Stimulated activated CD4-positive, alpha-beta T cell treated with anti-CD3 and anti-CD28 coated beads, Interleukin-2, amount 100 ng/mL, for 24 hours (primary cell): ENCODE measurements around the gene RAB22A.
A peak's percentile ranks its signal among the peaks of the same experiment; 100 is the strongest.

ENCODE experiments used
- DNase-seq, 2 donors: peaks; one replicate each; pipeline ENCODE4 v3.0.0-alpha.2; 2020

Gene RAB22A

DNA sequence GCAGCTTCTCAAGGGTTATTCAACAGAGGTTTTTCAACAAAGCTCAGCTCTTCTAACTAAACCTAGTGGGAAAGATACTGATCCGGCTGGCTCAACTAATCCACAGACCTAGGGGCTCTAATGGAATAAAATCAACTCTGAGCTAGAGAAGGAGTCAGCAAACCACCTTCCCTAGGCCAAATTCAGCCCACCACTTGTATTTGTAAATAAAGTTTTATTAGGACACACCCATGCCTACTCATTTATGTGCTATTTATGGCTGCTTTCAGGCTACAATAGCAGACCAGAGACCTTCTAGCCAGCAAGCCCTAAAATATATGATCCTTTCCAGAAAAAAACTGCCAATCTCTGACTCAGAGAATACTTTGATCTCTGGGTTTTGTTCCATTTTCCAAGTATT lies 6.0 kb upstream of the RAB22A start:
- DNase-seq, result no peak

- no peak for DNase-seq
These were observed 4.5 kb upstream of the RAB22A start for GRCh38 chr20:58305061-58305460.

GRCh38 chr20:58306421-58307261 lies 2.9 kb upstream of the RAB22A start:
- peak; percentile 52 to 69 for DNase-seq

- DNase-seq, result no peak
These were observed 2.2 kb upstream of the RAB22A start for GRCh38 chr20:58307270-58307669.

- peak in 1 of 2 donors; percentile 10 for DNase-seq
These were observed 1.2 kb upstream of the RAB22A start for GRCh38 chr20:58308290-58308679.

- peak; percentile 61 to 65 for DNase-seq
These were observed 611 bp upstream of the RAB22A start for GRCh38 chr20:58308680-58309527.

DNA sequence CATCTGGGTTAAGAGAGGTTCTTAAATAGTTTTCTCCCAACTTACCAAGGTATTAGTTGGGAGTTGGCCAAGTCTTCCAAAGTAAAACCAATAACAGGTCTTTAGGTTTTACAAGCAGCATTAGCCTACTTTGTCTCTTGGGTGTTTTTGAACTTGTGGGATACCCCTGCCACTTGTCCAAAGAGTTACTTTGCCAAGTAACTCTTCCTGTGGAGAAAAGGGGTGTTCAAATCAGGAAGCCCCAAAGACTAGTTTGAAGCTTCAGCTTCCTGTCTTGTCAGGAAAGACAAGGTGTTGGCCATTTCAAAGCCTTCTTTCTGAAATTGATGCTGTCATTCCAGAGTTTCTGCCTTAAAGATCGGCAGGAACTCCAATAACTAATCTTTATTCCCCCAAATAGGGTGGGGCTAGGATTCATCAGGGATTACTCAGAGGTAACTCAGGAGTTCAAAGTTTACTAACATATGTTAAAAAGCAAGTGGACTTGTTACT lies 822 bp downstream of the RAB22A start:
- DNase-seq, result no peak

- DNase-seq, result peak in 1 of 2 donors; percentile 13
These were observed 3.3 kb downstream of the RAB22A start for GRCh38 chr20:58312836-58313235.

GRCh38 chr20:58313396-58313795 lies 3.9 kb downstream of the RAB22A start:
- DNase-seq, result no peak

GRCh38 chr20:58321205-58321604 lies 11.7 kb downstream of the RAB22A start:
- no peak for DNase-seq

DNA sequence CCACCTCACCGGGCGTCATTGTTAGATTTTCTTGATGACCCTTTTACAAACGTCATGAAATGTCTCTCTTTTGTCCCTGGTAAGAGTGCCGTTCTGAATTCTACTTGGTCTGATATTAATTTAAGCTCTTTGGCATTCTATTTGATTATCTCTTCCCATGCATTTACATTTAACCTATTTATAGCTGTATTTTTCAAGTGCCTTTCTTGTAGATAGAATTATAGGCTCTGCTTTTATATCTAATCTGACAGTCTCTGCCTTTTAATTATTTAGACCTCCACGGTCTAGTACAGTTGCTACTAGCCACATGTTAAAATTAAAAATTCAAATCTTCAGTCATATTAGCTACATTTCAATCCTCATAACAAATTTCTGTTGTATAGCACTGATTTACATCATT lies 12.6 kb downstream of the RAB22A start:
- no peak for DNase-seq

GRCh38 chr20:58325912-58326311 lies 16.4 kb downstream of the RAB22A start:
- no peak for DNase-seq

DNA sequence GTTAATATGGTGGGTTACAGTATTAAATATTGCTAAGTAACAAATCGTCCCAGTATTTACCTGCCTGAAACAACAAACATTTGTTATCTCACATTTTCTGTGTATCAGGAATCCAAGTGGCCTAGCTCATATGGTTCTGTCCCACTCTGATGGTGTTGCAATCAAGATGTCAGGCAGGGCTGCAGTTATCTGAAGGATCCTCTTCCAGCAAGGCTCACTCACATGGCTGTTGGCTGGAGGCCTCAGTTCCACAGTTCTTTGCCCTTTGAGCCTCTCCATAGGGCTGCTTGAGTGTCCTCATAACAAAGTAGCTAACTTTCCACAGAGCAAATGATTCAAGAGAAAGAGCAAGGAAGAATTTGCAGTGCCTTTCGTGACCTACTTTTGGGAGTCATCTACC lies 17.7 kb downstream of the RAB22A start:
- DNase-seq, result no peak

GRCh38 chr20:58328836-58329235 lies 19.3 kb downstream of the RAB22A start:
- no peak for DNase-seq

DNA sequence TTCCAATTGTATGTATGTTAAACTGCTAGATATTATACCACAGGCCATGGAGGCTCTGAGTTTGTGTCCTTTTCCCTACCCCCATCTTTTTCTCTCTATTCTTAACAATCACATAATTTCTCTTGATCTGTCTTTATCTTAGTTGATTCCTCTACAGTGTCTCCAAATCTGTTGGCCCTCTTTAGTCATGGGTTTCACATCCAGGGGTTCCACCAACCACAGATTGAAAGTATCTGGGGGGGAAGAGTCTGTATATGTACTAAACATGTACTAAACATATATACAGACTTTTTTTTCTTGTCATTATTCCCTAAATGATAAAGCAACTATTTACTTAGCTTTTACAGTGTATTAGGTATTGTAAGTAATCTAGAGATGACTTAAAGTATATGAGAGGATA lies 20.2 kb downstream of the RAB22A start:
- DNase-seq, result no peak

DNA sequence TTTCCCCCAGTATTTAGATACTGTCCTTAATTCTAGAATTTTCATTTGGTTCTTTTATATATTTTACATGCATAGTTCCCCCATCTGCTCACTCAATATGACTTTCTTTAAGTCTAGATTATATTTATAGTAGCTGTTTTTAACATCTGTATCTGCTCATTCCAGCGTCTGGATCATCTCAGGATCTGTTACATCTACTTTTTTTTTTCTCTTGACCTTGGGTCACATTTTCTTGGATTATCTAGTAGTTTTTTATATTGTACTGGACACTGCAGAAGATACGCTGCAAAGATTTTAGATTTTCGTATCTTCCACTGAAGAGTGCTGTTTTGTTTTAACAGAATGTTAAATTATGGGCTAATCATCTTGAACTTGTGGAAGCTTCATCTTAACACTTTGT lies 20.7 kb downstream of the RAB22A start:
- no peak for DNase-seq

GRCh38 chr20:58330687-58331086 lies 21.2 kb downstream of the RAB22A start:
- DNase-seq, result no peak

GRCh38 chr20:58331961-58332551 lies 22.5 kb downstream of the RAB22A start:
- no peak for DNase-seq

- DNase-seq, result no peak
These were observed 30.2 kb downstream of the RAB22A start for GRCh38 chr20:58339741-58340140.

DNA sequence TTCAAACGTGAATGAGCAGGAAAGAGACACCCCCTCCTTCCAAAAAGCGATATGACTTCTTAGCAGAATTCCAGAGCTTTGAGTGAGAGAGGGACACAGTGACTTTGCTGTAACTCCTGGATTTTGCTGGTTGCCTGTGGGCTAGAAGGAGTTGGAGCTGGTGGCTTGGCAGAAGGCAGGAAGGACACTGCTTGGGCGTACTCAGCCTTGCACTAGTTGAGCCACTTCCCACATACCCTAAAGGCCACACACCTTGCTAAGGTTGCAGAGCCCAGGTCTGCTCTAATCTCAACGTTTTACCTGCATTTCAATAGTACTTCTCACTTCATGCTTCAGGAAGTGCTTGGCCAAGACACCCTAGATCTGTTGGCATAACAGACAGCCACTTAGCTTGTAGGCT lies 30.6 kb downstream of the RAB22A start:
- DNase-seq, result no peak

GRCh38 chr20:58340853-58341252 lies 31.3 kb downstream of the RAB22A start:
- no peak for DNase-seq

DNA sequence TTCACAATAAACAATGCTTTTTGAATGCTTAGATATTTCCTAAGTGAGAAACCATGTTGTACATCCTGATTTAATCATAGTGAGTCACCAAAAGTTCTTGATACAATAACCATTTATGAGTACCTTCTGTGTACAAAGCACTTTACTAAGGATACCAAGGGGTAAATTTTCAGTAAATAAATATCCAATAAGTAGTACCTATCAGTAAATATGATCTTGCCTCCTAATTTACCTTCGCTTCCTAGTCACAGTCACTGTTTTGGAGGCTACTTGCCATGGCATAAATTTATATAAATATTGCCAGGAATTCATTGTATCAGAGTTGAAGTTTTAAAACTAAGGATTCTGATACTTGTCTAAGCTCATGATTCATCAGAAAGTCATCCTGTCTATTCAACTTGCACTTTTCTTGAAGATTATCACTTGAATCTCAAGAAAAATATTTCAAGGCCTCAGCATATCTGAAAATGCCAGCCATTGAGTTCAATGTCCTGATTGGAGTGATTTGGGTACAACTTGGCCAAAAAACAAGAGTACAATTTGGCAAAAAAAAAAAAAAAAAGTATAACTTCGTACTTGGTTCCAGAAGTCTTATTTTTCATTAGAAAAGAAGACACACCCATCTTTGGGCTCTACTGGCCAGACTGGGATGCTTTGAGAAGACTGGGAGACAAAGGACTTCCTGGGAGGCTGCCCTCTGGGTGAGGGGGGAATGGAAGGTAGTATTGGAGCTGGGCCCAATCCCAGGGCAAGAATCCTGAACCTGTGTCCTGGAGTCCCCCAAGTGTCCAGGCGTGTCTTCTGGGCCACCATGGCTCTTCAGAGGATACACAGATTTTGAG lies 32.8 kb downstream of the RAB22A start:
- no peak for DNase-seq

DNA sequence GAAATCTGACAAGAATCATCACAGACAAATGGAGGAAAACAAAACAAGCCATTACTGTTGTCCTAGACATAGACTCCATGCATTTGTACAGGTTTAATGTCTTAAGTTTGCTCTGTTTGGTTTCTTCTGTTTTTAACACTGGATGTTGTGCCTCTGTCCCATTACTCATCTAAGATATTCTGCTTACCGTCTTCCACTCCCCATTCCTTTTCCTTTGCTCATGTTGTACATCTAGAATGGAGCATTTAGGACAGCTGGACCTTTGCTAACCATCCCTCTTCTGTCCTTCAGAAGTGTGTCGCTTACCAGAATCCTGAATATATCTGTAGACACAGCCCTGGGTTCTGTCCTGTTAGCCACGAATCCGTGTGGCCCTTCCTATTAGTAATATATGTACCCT lies 35.2 kb downstream of the RAB22A start:
- no peak for DNase-seq
